Brain microvascular endothelial cell (primary cell): ENCODE results near the gene CCDC170.
"Not testable (repeated sequence)": the region's sequence is repeated elsewhere in the genome, so short reads cannot be mapped to it uniquely, and the experiment has no call there.

Experiments used
- DNase-seq: peaks from one replicate; pipeline ENCODE4 v3.0.0-alpha.2; 2020
- H3K27ac ChIP-seq: fragments of 250-450 bp; sonication (Bioruptor Pico); 2 replicates; pipeline ENCODE4 v1.5.1; 2020; ENCODE audit warnings: mild to moderate bottlenecking, moderate library complexity
- H3K27me3 ChIP-seq: fragments of 250-450 bp; sonication (Bioruptor Pico); replicated peaks from 2 replicates; pipeline ENCODE4 v1.5.1; 2020; ENCODE audit warnings: mild to moderate bottlenecking
- H3K36me3 ChIP-seq: fragments of 250-450 bp; sonication (Bioruptor Pico); replicated peaks from 2 replicates; pipeline ENCODE4 v1.5.1; 2020; ENCODE audit warnings: mild to moderate bottlenecking
- H3K4me3 ChIP-seq: 2 replicates; pipeline ENCODE4 v1.5.1; 2011; ENCODE audit warnings: low read depth, mild to moderate bottlenecking, control low read depth, low read length, moderate library complexity
- in situ Hi-C: cut with HindIII; loops from 2 replicates; pipeline ENCODE4 v1.10.0; 2017; ENCODE audit warnings: low sequenced_read_pairs, low pct_ligation_motif_present
- TF ChIP-seq, protein P1 (sequence below): IDR thresholded peaks from 2 replicates; pipeline ENCODE4 v1.5.1; 2011; ENCODE audit warnings: low read depth, mild to moderate bottlenecking, moderate library complexity, low read length, control low read depth, inconsistent platforms; ENCODE audit errors: missing control alignments

The CCDC170 gene

DNA sequence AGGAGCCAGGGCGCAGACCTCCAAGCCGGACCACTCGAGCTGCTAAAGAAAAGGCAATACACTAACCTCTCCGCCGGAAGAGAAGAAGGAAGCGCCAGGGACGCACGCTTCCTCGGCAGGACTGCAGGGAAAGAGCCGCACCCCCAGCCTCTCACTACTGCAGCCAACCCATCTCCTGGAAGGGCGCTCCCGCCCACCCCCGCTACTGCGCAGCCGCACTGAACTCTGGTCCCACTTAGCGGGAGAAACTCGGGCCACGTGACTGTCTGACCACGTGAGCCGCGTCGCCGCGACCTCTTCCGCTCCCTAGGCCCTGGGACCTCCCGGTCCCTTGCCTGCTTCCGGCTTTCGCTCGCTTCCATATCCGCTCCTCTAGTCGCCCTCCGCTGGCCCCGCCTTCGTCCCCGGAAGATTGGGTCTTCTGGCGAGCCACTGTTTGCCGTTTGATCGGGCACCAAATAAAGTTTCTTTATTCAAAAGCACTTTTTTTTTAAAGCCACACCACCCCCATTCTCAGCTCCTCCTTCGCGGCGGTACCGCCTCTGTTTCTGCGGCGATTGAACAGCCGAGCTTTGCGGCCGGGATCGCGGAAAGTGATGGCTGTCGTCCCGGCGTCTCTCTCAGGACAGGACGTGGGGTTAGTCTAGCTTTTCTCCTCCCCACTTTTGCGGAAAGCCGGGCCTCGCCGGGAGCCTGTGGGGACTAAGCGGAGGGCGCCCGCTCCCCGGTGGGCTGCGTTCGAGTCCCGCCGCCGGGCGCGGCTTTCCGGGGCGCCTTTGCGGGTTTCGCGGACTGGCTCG is 41.7 kb upstream of the CCDC170 start, which contains the start of gene RMND1:
TSS of gene RMND1 (minus strand) at position 177 of the 800 bp plus-strand sequence. CDS start 6,315 bp downstream, outside the sequence.
- H3K36me3 ChIP-seq = no peaks in the 10 kb centered on the region
- TF ChIP-seq, protein P1, sequence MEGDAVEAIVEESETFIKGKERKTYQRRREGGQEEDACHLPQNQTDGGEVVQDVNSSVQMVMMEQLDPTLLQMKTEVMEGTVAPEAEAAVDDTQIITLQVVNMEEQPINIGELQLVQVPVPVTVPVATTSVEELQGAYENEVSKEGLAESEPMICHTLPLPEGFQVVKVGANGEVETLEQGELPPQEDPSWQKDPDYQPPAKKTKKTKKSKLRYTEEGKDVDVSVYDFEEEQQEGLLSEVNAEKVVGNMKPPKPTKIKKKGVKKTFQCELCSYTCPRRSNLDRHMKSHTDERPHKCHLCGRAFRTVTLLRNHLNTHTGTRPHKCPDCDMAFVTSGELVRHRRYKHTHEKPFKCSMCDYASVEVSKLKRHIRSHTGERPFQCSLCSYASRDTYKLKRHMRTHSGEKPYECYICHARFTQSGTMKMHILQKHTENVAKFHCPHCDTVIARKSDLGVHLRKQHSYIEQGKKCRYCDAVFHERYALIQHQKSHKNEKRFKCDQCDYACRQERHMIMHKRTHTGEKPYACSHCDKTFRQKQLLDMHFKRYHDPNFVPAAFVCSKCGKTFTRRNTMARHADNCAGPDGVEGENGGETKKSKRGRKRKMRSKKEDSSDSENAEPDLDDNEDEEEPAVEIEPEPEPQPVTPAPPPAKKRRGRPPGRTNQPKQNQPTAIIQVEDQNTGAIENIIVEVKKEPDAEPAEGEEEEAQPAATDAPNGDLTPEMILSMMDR = no peak
- peak within 1 kb of the TSS; percentile 69 for H3K27ac ChIP-seq
- no peaks in the 10 kb centered on the region for H3K27me3 ChIP-seq
- in situ Hi-C loops = no loop called here
- DNase-seq = peak; percentile 100
- peak within 1 kb of the TSS; percentile 65 for H3K4me3 ChIP-seq

DNA sequence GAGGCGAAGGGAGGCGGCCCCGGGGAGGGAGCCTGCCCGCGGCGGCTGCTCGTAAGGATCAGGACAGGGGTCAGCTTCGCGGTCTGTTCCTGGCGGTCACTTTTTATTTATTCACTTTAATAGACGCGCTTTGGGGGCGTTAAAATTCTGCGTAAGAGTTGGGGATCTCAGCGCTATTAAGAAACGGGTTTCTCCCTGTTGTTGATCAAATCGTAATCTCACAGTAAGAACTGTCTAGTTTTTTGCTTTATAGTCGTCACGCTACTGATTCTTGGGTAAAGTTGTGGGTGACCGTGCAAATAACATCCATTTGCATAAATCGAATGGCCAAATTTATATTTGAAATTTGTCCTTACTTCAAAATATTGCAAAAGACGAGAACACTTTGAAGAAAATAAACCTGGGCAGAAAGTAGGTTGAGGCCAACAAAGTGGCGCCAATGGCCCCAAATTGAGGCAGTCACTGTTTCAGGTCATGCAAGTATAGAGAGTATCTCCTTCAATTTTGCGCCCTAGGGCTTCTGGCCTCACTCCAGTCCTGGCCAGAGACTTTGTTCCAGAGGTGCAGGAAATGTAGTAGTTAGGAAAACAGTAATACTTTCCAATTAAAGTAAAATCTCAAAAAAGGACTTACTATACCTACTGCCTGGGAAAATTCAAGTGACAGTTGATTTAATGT is 40.9 kb upstream of the CCDC170 start:
- peak overlapping the region; percentile 69 for H3K27ac ChIP-seq
- in situ Hi-C loops = no loop called here
- TF ChIP-seq, protein P1 = no peak
- DNase-seq = no peak
- H3K36me3 ChIP-seq = no peaks in the 10 kb centered on the region
- peak overlapping the region; percentile 65 for H3K4me3 ChIP-seq
- H3K27me3 ChIP-seq = no peaks in the 10 kb centered on the region

- H3K27ac ChIP-seq, DNase-seq, H3K4me3 ChIP-seq, in situ Hi-C loops, H3K36me3 ChIP-seq, H3K27me3 ChIP-seq: not testable (repeated sequence)
Observed at GRCh38 chr6:151455751-151456398, 37.9 kb upstream of the CCDC170 start.

- Histone ChIP-seq H3K36me3 (peaks cover 8% of the 10 kb centered on the region), H3K27me3 (no peaks in the 10 kb centered on the region), H3K4me3 (no peak overlapping the region), H3K27ac (no peak overlapping the region)
- in situ Hi-C loops = no loop called here
- DNase-seq = no peak
- TF ChIP-seq, protein P1 = no peak
Observed at GRCh38 chr6:151461673-151462072, 32.1 kb upstream of the CCDC170 start.

- Histone ChIP-seq H3K27me3 (no peaks in the 10 kb centered on the region), H3K4me3 (no peak overlapping the region), H3K36me3 (peaks cover 6% of the 10 kb centered on the region), H3K27ac (no peak overlapping the region)
- TF ChIP-seq, protein P1 = no peak
- no peak for DNase-seq
- in situ Hi-C loops = no loop called here
Observed at GRCh38 chr6:151464702-151465101, 29.1 kb upstream of the CCDC170 start.
